Activated CD4-positive, CD25-positive, alpha-beta regulatory T cell treated with anti-CD3 and anti-CD28 coated beads, Interleukin-2, amount 50 U/mL, for 24 hours (primary cell): ENCODE measurements around the gene MAML2.
A peak's percentile ranks its signal among the peaks of the same experiment; 100 is the strongest.
"Not testable (repeated sequence)": the region's sequence is repeated elsewhere in the genome, so short reads cannot be mapped to it uniquely, and the experiment has no call there.

ENCODE experiments used
- ATAC-seq, 2 donors: fragments of 150-1000 bp; cut with Tn5 transposase; one replicate each; pipeline ENCODE4 v1.10.0; 2021; ENCODE audit warnings: mild to moderate bottlenecking in 1 of 2, moderate library complexity in 1 of 2

The MAML2 gene

GRCh38 chr11:96290631-96291030 lies 52.4 kb downstream of the MAML2 start:
- ATAC-seq: no peak

DNA sequence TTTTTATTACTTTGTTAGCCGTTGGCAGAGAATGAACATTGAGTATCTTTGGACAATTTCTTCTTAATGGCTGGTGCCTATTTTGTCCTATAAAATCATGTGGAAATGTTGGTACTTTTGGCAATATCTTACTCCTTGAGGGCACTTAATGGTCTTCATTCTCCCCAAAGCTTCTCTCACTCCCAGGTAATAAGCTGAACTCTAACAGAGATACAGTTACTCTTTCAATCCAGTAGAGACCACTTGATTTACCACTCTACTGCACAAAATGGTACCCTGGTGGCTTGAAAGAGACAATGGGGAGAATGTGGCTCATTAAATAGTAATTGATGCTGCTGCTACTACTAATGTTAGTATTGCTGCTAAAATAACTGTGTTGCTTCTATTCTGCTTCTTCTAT lies 53.0 kb downstream of the MAML2 start:
- no peak for ATAC-seq

GRCh38 chr11:96288915-96289314 lies 54.1 kb downstream of the MAML2 start:
- ATAC-seq: peak; percentile 41 to 60

DNA sequence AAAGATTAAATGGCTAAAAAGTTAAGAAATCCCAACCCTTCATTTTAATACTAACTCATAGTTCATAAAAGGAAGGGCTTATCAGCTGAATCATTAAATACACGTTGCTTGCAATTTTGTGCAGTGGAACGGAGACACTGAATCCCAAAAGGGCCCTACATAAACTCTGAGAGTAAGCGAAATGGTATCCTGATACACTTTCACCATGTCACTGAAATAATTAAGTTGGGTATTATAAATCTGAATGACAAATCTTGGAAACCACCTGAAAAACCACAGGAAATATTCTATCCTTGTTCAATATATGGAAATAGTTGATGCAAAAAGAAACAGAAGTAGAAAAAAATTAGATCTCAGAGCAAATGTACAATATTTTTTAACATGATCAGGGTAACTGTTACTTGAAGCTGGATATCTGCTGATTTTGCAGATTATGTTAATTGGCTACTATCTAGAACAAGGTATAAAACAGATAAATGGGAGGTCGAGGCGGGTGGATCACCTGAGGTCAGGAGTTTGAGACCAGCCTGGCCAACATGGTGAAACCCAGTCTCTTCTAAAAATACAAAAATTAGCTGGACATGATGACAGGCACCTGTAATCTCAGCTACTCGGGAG lies 55.1 kb downstream of the MAML2 start:
- peak in 1 of 2 donors; percentile 31 for ATAC-seq

DNA sequence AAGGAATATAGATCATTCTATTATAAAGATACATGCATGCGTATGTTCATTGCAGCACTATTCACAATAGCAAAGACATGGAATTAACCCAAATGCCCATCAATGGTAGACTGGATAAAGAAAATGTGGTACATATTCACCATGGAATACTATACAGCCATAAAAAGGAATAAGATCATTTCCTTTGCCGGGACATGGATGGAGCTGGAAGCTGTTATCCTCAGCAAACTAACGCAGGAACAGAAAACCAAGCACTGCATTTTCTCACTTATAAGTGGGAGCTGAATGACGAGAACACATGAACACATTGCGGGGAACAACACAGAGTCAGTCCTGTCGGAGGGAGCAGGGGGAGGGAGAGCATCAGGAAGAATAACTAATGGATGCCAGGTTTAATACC lies 57.0 kb downstream of the MAML2 start:
- ATAC-seq: not testable (repeated sequence)

GRCh38 chr11:96284917-96285316 lies 58.1 kb downstream of the MAML2 start:
- peak; percentile 31 to 56 for ATAC-seq

DNA sequence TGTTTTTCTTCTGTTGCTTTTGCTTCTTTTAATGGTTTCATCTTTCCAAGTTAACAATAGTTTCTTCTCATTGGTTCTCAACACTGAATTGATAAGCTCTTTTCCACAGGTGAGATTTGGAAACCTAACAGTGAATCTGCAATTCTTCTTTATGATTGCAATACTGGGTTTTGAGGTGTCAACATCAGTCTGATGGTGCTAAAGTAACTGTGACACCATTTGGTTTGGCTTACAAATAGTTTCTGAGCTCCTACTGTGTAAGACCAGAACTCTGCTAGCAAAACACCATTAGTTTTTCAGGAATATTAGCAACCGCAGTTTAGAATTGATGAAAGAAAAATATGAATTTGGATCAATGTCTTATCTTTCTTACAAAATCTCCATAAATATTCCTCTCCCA lies 58.6 kb downstream of the MAML2 start:
- ATAC-seq: no peak

DNA sequence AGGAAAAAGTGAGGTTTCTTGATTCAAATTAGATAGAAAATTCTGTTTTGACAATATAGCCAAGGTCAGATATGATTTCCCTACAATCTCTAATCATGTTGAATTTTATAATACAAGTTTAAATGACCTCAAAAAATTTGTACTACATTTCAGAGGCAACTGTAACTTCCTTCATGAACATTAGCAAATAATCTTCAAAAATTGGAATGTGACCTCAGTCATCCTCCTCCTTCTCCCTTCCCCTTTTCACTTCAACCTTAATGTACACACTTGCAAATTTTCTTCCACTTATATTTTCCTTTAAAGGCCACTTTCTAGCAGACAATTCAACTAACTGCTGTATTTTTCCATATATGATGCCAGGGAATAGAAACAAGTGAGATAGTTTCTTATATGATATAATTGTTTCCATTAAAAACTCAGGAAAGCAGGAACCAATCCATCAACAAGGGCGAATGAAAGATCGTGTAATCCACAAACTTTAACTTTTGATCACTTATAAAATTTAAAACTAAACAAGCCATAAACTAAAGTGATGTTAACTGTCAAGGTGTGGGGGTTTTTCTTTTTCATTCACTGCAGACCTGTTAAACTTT lies 60.3 kb downstream of the MAML2 start:
- ATAC-seq: no peak

DNA sequence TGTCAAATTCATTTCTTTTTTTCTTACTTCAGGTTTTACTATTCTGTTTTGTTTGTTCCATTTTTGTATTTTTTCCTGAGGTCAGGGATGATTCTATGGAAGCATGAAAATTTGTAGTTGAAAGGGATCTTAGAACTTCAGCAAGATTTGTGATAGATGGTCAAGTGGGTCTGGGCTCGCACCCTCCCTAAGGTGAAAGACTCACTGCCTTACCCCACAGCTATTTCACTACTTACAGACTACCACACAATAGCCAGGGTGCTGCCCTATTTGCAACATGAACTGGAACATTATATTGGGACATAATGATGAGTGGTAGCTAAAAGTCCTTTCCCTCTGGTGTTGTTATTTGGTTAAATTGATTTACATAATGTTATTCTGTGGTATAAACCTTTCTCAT lies 62.6 kb downstream of the MAML2 start:
- no peak for ATAC-seq

DNA sequence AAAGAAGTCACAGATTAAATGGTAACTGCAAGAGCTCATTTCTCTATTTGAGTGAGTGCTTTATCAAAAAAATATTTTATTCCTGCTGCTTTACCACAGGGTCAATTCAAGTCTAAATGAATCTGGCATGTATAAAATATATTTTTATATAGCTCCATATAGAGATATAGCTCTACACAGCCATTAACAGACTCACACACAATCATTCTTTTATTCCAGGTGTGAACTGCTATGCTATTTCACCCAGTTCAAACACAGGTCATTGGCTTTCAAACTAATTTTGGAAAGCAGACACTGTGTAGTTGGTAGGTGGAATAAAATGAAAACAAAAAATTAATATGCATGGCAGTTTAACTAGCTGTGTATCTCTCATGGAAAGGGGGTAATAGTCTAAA lies 63.1 kb downstream of the MAML2 start:
- ATAC-seq: no peak

DNA sequence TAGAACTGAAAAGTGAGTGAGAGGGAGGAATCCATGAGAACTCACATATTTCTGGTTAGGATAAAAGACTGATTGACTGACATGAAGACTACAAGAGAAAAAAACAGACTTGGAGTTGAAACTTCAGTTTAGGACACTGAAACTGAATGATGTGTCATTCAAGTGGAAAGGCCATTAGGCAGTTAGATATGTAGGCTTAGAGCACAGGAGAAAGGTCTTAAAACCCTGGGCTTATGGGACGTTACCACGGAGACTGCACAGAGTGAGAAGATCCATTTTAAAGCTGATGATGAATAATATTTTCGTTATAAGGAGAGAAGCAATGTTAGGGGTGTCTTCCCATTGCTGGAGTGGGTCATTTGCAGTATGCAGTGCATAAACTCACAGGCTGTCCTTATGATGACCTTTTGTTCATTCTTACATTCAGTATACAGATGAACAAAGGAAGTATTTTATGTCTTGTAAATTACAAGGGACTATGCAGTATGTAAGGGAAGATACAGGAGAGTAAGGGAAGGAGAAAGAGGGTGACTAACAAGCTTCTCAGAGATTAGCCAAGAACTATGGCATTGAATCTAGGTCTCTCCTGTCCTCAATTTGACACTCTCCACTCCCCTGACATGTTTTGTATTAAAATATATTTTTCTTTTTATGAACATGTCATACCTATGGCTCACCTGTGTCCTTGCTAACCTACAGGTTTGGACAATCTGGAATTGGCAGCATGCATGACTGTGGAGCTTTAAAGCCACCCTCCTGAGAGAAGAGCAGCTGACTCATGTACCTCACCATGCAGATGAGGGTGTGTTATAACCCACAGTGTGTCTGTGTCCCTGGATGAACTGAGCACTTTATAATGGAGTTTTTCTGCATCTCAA lies 63.7 kb downstream of the MAML2 start:
- peak; percentile 86 to 89 for ATAC-seq

DNA sequence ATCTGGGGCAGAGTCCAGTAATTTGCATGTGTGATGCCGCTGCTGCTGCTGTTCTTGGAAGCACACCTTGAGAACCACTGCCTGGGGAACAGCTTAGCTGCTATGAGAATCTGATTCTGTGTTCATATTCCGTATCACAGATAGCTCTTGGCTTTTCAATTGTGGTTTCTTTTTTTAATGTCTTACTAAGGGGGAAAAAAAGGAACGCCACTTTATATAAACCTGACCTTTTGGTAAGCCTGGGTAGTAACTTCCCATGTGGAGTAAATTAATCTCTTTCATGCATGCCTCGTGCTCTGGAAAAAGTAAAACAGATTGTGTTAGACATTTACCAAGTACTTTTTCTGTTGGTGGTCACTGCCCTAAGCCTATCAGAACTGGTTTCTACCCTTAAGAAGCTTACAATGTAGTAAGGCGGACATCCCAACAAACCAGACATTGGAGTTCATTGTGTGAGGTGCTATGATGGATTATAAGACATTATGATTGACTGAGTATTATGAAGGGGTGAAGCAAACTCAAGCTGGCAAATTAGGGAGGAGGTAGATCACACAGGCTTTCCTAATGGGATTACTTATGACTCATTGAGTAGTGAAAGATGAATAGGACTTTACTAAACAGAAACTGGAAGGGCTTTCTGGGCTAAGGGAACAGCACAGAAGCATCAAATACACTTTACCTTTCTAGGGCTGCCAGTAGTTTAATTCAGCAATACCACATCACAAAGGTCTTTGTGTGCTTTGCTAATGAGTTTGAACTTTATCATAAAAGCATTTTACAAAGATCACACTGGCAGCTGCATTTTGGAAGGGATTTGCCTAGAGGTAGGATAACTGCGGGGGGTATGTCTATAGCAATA lies 64.7 kb downstream of the MAML2 start:
- no peak for ATAC-seq

DNA sequence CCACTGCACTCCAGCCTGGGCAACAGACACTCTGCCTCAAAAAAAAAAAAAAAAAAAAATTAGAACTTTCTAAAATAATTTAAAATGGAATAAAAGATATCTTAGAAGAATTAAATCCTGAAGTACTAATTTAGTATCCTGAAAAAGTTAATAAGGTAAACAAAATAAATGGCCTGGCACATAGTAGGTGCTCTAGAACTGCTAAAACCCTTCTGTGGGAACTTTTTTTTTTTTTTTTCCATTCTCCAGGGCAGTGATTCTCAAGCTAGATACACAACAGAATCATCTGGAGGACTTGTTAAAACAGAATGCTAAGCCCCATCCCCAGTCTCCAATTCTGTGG lies 65.3 kb downstream of the MAML2 start:
- ATAC-seq: no peak

DNA sequence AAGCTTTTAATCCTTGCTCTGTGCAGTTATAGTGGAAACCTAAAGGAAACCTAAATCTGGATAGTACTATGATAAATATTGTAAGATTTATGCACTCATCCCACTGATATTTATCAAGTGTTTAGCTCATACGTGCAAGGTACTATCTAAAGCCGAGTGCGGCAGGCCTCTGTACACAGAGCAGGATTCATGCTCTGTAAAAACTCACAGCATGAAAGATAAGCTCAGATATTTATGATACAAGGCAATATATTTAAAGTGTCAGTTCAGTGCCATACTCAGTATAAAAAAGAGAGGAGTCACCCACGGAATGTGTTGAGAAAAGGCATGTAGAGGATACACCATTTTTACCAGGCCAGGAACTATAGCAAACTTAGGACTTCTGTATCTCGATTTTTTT lies 66.2 kb downstream of the MAML2 start:
- no peak for ATAC-seq

GRCh38 chr11:96275801-96276594 lies 67.0 kb downstream of the MAML2 start:
- no peak for ATAC-seq

DNA sequence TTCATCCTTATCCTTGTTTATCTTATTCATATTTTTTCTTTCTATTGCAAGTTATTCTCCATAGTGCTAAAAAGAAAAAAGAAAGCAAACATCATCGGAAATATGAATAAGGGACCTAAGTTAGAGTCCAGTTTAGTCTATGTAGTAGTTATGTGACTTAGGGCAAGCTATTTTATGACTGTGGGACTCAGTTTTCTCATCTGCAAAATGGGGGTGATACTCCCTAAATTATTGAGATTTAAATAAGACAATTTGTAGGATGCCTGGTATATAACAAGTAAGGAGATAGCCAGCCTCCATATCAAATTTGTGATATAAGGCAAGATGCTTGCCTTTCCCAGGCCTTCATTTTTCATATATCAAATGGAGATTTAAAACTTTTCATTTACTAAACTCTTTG lies 69.5 kb downstream of the MAML2 start:
- ATAC-seq: no peak

DNA sequence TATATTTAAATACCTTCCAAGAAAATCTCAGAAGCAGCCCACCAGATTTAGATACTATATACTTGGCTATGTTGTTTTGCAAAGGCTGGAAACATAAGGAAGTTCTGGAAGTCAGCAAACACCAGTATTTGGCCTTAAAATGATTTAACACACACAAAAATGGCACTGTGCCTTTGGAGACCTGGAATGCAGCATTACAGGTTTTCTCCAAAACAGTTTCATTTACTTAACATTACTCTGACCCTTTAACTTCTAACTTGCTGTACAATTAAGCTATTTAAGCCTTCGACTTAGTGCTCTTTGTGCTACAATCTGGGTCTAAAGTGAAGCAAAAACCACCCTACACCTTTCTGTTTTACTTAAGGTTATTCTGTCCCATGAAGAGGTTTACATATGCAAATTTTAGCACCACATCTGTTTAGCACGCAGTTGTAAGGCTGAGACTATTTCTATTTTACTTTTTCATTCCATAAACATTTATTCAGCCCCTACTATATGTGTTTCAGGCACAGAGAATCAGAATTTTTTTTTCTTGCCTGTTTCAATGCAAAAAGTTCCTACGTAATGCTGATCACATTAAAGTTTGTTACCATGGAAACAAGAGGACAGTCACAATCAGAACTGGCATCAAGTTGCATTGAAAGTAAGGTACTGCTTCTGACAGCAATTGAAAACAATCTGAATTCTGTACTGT lies 70.3 kb downstream of the MAML2 start:
- ATAC-seq: peak; percentile 32 to 75

DNA sequence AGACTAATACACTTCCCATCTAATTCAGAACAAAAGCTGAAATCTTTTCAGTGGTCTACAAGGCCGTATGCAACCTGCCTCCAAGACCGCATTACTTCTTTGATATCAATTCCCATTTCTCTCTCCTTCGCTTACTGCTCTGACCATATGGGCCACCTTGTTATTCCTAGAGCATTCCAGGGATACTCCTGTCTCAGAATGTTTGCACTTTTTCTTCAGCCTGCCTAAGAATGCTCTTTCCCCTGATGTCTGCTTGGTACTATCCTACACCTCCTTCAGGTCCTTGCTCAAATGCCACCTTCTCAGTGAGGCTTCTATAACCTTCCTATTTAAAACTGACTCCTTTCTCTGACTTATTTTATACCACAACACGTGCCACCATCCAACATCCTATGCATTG lies 71.2 kb downstream of the MAML2 start:
- no peak for ATAC-seq

DNA sequence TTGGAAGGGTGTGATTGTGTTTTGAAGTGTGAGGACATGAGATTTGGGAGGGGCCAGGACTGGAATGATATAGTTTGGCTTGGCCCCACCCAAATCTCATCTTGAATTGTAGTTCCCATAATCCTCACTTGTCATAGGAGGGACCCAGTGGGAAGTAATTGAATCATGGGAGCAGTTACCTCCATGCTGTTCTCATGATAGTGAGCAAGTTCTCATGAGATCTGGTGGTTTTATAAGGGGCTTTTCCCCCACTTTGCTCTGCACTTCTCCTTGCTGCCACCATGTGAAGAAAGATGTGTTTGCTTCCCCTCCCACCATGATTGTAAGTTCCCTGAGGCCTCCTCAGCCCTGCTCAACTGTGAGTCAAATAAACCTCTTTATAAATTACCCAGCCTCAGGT lies 71.6 kb downstream of the MAML2 start:
- not testable (repeated sequence) for ATAC-seq

GRCh38 chr11:96268527-96268926 lies 74.5 kb downstream of the MAML2 start:
- not testable (repeated sequence) for ATAC-seq

- peak; percentile 97 to 99 for ATAC-seq
These were observed 75.4 kb downstream of the MAML2 start for GRCh38 chr11:96267496-96268032.
